K562 (cell line): ENCODE measurements around the gene FAM186B. TPM values are rescaled to one million over a fixed set of nuclear protein-coding genes. Genes with fewer than 3 reads are reported as not detected.

Experiments
- ATAC-seq: fragments of 200-7000 bp; cut with Tn5 transposase; 3 replicates; pipeline ENCODE4 v1.9.1; 2020; ENCODE audit warnings: moderate library complexity
- BruUV-seq: library from RNA; stranded (reverse); fragments of 400-500 nt; replicated peaks from 2 replicates; lab custom pipeline; 2021; lab: Mats Ljungman, UMichigan
- CTCF ChIA-PET: fragments of 300-600 bp; formaldehyde crosslinking; extraction: SDS; loops from one replicate; lab custom pipeline; 2021; ENCODE audit warnings: low intra/inter-chr PET ratio; lab: Yijun Ruan, JAX
- POLR2A ChIA-PET: fragments of 300-600, 350-650 bp; sonication (Branson Sonifier 250); formaldehyde crosslinking; extraction: SDS; loops from one replicate; lab custom pipeline; 2021; ENCODE audit warnings: antibody characterized with exemption, inconsistent platforms; lab: Yijun Ruan, JAX
- DNase-seq, 4 experiments: peaks; one replicate each; pipeline versions ENCODE4 v3.0.0 to v3.0.0-alpha.2; 2011 to 2018; ENCODE audit warnings: low spot score in 3 of 4, mixed read lengths in 3 of 4; ENCODE audit errors: extremely low read depth in 1 of 4
- FAIRE-seq: peaks from 2 replicates; lab custom pipeline; 2011; peaks lifted over from hg19 to GRCh38; lab: Jason Lieb, UNC
- H2AFZ ChIP-seq: 2 replicates; pipeline ENCODE4 v1.6.0; 2011; ENCODE audit warnings: low read depth, low read length, control low read depth, inconsistent platforms
- H3K27ac ChIP-seq: fragments of 200-600 bp; 3 replicates; pipeline ENCODE4 v1.8.0; 2011; ENCODE audit warnings: low read depth, mild to moderate bottlenecking, control low read depth, inconsistent platforms, low read length, moderate library complexity, mixed read lengths; ENCODE audit errors: extremely low read depth
- H3K27me3 ChIP-seq, 2 experiments: fragments of 300-600 bp in 1 of 2; 2 replicates in 1 of 2; 3 replicates in 1 of 2; pipeline versions ENCODE4 v1.6.0 to v1.8.0; 2011; ENCODE audit warnings: inconsistent platforms in 2 of 2, low read length in 2 of 2, mild to moderate bottlenecking in 1 of 2, mixed read lengths in 1 of 2, moderate library complexity in 1 of 2; ENCODE audit not compliant: control insufficient read depth in 2 of 2, insufficient read depth in 2 of 2
- H3K36me3 ChIP-seq: fragments of 300-600 bp; 3 replicates; pipeline ENCODE4 v1.8.0; 2011; ENCODE audit warnings: mild to moderate bottlenecking, low read length, inconsistent platforms; ENCODE audit not compliant: control insufficient read depth, insufficient read depth
- H3K4me1 ChIP-seq, 2 experiments: fragments of 200-600 bp in 1 of 2; replicated peaks in 1 of 2; 2 replicates in 1 of 2; 3 replicates in 1 of 2; pipeline versions ENCODE4 v1.5.1 to v1.8.0; 2011; ENCODE audit warnings: inconsistent platforms in 2 of 2, low read length in 2 of 2, mild to moderate bottlenecking in 1 of 2, mixed read lengths in 1 of 2, moderate library complexity in 1 of 2; ENCODE audit not compliant: control insufficient read depth in 2 of 2, insufficient read depth in 2 of 2
- H3K4me2 ChIP-seq: 2 replicates; pipeline ENCODE4 v1.6.1; 2011; ENCODE audit warnings: low read length, control low read depth, inconsistent platforms, mixed read lengths; ENCODE audit not compliant: insufficient read depth
- H3K4me3 ChIP-seq: fragments of 200-600 bp; sonication (generic), shearing (Covaris generic); 2 replicates; pipeline ENCODE4 v1.5.1; 2016; ENCODE audit warnings: control low read depth, inconsistent platforms
- H3K79me2 ChIP-seq: fragments of 200-600 bp; 3 replicates; pipeline ENCODE4 v1.8.0; 2011; ENCODE audit warnings: low read length, inconsistent platforms; ENCODE audit not compliant: control insufficient read depth, insufficient read depth
- H3K9ac ChIP-seq, 2 experiments: 2 replicates each; pipeline versions ENCODE4 v1.6.0 to v1.6.1; 2011; ENCODE audit warnings: low read depth in 2 of 2, low read length in 2 of 2, control low read depth in 1 of 2, inconsistent platforms in 1 of 2, mild to moderate bottlenecking in 1 of 2, mixed read lengths in 1 of 2; ENCODE audit not compliant: insufficient read depth in 1 of 2
- H3K9me1 ChIP-seq: one replicate; pipeline ENCODE4 v1.6.0; 2011; ENCODE audit warnings: inconsistent platforms, mild to moderate bottlenecking, low read length, moderate library complexity; ENCODE audit not compliant: control insufficient read depth, insufficient read depth
- H3K9me3 ChIP-seq: replicated peaks from 2 replicates; pipeline ENCODE4 v1.5.1; 2011; ENCODE audit warnings: low read depth, low read length, inconsistent platforms; ENCODE audit not compliant: control insufficient read depth, insufficient read depth
- H4K20me1 ChIP-seq: replicated peaks from 2 replicates; pipeline ENCODE4 v1.6.1; 2011; ENCODE audit warnings: low read length, inconsistent platforms, mixed read lengths; ENCODE audit not compliant: control insufficient read depth, insufficient read depth
- ARNT ChIP-seq, 2 experiments: fragments of 450-650 bp; IDR thresholded peaks; 2 replicates each; pipeline ENCODE4 v1.6.1; 2016; ENCODE audit warnings: mild to moderate bottlenecking in 1 of 2
- HMG20B ChIP-seq: fragments of 250-450 bp; sonication (Bioruptor Pico); IDR thresholded peaks from 2 replicates; pipeline ENCODE4 v1.5.0; 2021; ENCODE audit warnings: mild to moderate bottlenecking
- RAD21 ChIP-seq, 2 experiments: fragments of 250-450 bp in 1 of 2; fragments of 450-650 bp in 1 of 2; sonication (Bioruptor Pico) in 1 of 2; formaldehyde crosslinking in 1 of 2; IDR thresholded peaks in 1 of 2; conservative IDR thresholded peaks in 1 of 2; 2 replicates each; pipeline versions ENCODE4 v1.4.0 to v1.8.0; 2020 to 2022; ENCODE audit warnings: mild to moderate bottlenecking in 2 of 2, moderate library complexity in 1 of 2
- SMC3 ChIP-seq: conservative IDR thresholded peaks from 2 replicates; pipeline ENCODE4 v1.6.1; 2011; ENCODE audit warnings: low read depth, low read length, improper control_type of control experiment; ENCODE audit not compliant: insufficient read depth
- ZNF766 ChIP-seq: fragments of 200-800 bp; sonication (Bioruptor generic); conservative IDR thresholded peaks from 2 replicates; pipeline ENCODE4 v1.6.1; 2016; ENCODE audit warnings: missing genetic modification characterization, missing compliant biosample characterization
- WGBS: fragments of 100-300 bp; shearing (Covaris generic); methylation state at CpG from one replicate; pipeline ENCODE4 v1.1.6; 2016; ENCODE audit warnings: low coverage, mixed read lengths; ENCODE audit not compliant: insufficient coverage; ENCODE audit errors: missing lambda C conversion rate; 5-methylcytosine and 5-hydroxymethylcytosine counted together
- in situ Hi-C: fragments of 300-500 bp; cut with MboI; formaldehyde crosslinking; loops from 4 replicates; pipeline ENCODE4 v1.15.0; 2018; ENCODE audit warnings: inconsistent platforms, mixed read lengths
- intact Hi-C: fragments of 100-400 bp; cut with micrococcal nuclease; formaldehyde crosslinking; loops from 2 replicates; pipeline ENCODE4 v1.14.2; 2022
- polyA plus RNA-seq, 8 experiments: library from polyadenylated mRNA; depleted of rRNA in 4 of 8; stranded (reverse) in 5 of 8; unstranded in 3 of 8; fragments of >200 nt; fragmentation: Nextera tagmentation in 2 of 8; fragmentation: Illumina TruSeq in 1 of 8; extraction: Ambion mirVana in 2 of 8; extraction: Trizol in 1 of 8; gene quantifications; 2 replicates each; pipeline versions ENCODE4 v1.2.1 to v1.2.3, GENCODE V29; 2011 to 2014; ENCODE audit warnings: inconsistent platforms in 1 of 8, missing spikeins in 1 of 8
- total RNA-seq, 7 experiments: library from RNA; depleted of rRNA in 6 of 7; stranded (reverse); fragments of >200 nt in 6 of 7; fragmentation: Illumina TruSeq in 2 of 7; extraction: Trizol in 2 of 7; gene quantifications; 2 replicates each; pipeline versions ENCODE4 v1.2.1 to v1.2.3, GENCODE V29; 2011 to 2021; ENCODE audit warnings: low replicate concordance in 1 of 7
- TF ChIP-seq, protein P1 (sequence below), 2 experiments: fragments of 450-650 bp in 1 of 2; IDR thresholded peaks; 2 replicates each; pipeline ENCODE4 v1.6.1; 2011 to 2017; ENCODE audit warnings: low read depth in 2 of 2, antibody characterized with exemption in 1 of 2, borderline replicate concordance in 1 of 2, low read length in 1 of 2, mild to moderate bottlenecking in 1 of 2, mixed read lengths in 1 of 2; ENCODE audit not compliant: control insufficient read depth in 1 of 2
- TF ChIP-seq, protein P2 (sequence below), 2 experiments: fragments of 200-800 bp in 1 of 2; sonication (Bioruptor generic) in 1 of 2; sonication (generic) in 1 of 2; formaldehyde crosslinking in 1 of 2; IDR thresholded peaks in 1 of 2; conservative IDR thresholded peaks in 1 of 2; 2 replicates each; pipeline versions ENCODE4 v1.5.0 to v1.6.1; 2016 to 2020; ENCODE audit warnings: missing compliant biosample characterization in 1 of 2, missing genetic modification characterization in 1 of 2, missing genetic modification reagents in 1 of 2
- TF ChIP-seq, protein P3 (sequence below): sonication (generic); formaldehyde crosslinking; IDR thresholded peaks from 2 replicates; pipeline ENCODE4 v1.8.1; 2023; ENCODE audit warnings: mild to moderate bottlenecking, missing genetic modification reagents
- TF ChIP-seq, protein P4 (sequence below): fragments of 450-650 bp; formaldehyde crosslinking; IDR thresholded peaks from 2 replicates; pipeline ENCODE4 v1.4.0; 2020; ENCODE audit warnings: mild to moderate bottlenecking, moderate library complexity

Gene FAM186B
- total and polyA plus RNA-seq, 9 of the 15 experiments (the other 6 are each of a cell fraction or from before 2014, with no cell fraction given), result 0.07 to 0.42 (median 0.15) TPM

DNA sequence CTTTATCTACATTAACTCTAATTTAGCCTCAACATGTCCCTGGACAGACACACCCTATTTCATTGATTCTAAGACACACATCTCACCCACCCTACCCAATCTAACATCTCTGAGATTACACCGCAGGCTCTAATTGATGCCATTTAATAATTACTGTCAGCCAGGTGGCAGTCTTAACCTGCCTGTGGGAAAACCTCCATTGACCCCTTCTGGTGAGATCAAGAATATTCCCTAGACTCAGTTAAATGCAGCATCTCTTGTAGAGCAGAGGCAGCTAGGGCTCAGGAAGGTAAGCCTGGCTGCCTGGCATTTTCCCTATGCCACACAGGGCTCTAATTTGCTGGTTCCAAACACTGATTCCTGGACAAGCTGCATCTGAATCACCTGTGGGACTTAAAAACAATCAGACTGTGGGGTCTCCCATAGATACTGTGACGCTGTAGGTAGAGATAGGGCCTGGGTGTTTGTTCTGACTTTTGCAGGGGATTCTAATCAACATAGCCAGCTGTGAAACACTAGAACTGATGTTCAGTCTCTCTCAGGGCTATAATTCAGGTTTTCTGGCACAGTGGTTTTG is 51.8 kb downstream of the FAM186B start:
- peak; percentile 74 for FAIRE-seq
- no peak overlapping the region for H3K4me2 ChIP-seq
- in situ Hi-C loops, result no loop called here
- no peaks in the 10 kb centered on the region for H3K9me1 ChIP-seq
- intact Hi-C loops, result loop anchor here (1.0 kb wide), 1 partner anchor 70 kb away; the partner anchor contains the start of gene PRPF40B
- peaks cover 6 to 44% of the 10 kb centered on the region in 2 experiments; a peak in 4 of 5 replicates for H3K27me3 ChIP-seq
- ChIA-PET POLR2A (interaction anchor here (0.6 to 1.9 kb wide), 12 partner anchors 8 to 1685 kb away, joined by 3 to 12 read pairs (median 3); partner anchors contain the start of gene DAZAP2), CTCF (interaction anchor here (0.7 to 2.6 kb wide), 7 partner anchors 14 to 286 kb away, joined by 3 to 20 read pairs (median 4); partner anchors contain the start of gene MCRS1)
- H3K27ac ChIP-seq, result no peak overlapping the region
- H3K9ac ChIP-seq, result no peak overlapping the region
- H3K4me1 ChIP-seq, result peaks cover 0 to 29% of the 10 kb centered on the region in 2 experiments; a peak in 3 of 5 replicates
- DNase-seq, result peak; percentile 50 to 68 (median 56)
- H3K79me2 ChIP-seq, result no peaks in the 10 kb centered on the region
- ATAC-seq, result peak; percentile 77
- no peak overlapping the region for H3K4me3 ChIP-seq
- no peak overlapping the region for H2AFZ ChIP-seq
- 0 out of 2 replicates have a peak, but pooled peaks cover 3% of the 10 kb centered on the region for H4K20me1 ChIP-seq
- no TSS peak for BruUV-seq
- H3K36me3 ChIP-seq, result peaks cover 17% of the 10 kb centered on the region; the same call in 1 of the 3 replicates
- H3K9me3 ChIP-seq, result no peaks in the 10 kb centered on the region
- WGBS, result 43% methylated on average over 2 of the region's 2 CpGs
- no peak for TF ChIP-seq ZNF766 (CRISPR knock-in tag)
- TF ChIP-seq RAD21 (CRISPR knock-in tag; conservative IDR thresholded peaks at IDR 0.05 in 1 of 2, IDR thresholded peaks at IDR 0.05 in 1 of 2), result peak; percentile 50 to 83
- TF ChIP-seq, protein P1, sequence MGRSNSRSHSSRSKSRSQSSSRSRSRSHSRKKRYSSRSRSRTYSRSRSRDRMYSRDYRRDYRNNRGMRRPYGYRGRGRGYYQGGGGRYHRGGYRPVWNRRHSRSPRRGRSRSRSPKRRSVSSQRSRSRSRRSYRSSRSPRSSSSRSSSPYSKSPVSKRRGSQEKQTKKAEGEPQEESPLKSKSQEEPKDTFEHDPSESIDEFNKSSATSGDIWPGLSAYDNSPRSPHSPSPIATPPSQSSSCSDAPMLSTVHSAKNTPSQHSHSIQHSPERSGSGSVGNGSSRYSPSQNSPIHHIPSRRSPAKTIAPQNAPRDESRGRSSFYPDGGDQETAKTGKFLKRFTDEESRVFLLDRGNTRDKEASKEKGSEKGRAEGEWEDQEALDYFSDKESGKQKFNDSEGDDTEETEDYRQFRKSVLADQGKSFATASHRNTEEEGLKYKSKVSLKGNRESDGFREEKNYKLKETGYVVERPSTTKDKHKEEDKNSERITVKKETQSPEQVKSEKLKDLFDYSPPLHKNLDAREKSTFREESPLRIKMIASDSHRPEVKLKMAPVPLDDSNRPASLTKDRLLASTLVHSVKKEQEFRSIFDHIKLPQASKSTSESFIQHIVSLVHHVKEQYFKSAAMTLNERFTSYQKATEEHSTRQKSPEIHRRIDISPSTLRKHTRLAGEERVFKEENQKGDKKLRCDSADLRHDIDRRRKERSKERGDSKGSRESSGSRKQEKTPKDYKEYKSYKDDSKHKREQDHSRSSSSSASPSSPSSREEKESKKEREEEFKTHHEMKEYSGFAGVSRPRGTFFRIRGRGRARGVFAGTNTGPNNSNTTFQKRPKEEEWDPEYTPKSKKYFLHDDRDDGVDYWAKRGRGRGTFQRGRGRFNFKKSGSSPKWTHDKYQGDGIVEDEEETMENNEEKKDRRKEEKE (IDR thresholded peaks at IDR 0.05; ENCODE audit: borderline replicate concordance in 1 of 2, control insufficient read depth in 1 of 2, low read depth in 2 of 2, low read length in 1 of 2), result no peak
- TF ChIP-seq SMC3, result 0 out of 2 replicates have a peak, but pooled peaks have one; percentile 28
- TF ChIP-seq HMG20B (CRISPR knock-in tag), result no peak
- no peak for TF ChIP-seq ARNT (IDR thresholded peaks at IDR 0.05)
- TF ChIP-seq, protein P2, sequence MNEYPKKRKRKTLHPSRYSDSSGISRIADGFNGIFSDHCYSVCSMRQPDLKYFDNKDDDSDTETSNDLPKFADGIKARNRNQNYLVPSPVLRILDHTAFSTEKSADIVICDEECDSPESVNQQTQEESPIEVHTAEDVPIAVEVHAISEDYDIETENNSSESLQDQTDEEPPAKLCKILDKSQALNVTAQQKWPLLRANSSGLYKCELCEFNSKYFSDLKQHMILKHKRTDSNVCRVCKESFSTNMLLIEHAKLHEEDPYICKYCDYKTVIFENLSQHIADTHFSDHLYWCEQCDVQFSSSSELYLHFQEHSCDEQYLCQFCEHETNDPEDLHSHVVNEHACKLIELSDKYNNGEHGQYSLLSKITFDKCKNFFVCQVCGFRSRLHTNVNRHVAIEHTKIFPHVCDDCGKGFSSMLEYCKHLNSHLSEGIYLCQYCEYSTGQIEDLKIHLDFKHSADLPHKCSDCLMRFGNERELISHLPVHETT (CRISPR knock-in tag; conservative IDR thresholded peaks at IDR 0.05 in 1 of 2, IDR thresholded peaks at IDR 0.05 in 1 of 2), result no peak
- TF ChIP-seq, protein P3, sequence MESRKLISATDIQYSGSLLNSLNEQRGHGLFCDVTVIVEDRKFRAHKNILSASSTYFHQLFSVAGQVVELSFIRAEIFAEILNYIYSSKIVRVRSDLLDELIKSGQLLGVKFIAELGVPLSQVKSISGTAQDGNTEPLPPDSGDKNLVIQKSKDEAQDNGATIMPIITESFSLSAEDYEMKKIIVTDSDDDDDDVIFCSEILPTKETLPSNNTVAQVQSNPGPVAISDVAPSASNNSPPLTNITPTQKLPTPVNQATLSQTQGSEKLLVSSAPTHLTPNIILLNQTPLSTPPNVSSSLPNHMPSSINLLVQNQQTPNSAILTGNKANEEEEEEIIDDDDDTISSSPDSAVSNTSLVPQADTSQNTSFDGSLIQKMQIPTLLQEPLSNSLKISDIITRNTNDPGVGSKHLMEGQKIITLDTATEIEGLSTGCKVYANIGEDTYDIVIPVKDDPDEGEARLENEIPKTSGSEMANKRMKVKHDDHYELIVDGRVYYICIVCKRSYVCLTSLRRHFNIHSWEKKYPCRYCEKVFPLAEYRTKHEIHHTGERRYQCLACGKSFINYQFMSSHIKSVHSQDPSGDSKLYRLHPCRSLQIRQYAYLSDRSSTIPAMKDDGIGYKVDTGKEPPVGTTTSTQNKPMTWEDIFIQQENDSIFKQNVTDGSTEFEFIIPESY (CRISPR knock-in tag), result no peak
- TF ChIP-seq, protein P4, sequence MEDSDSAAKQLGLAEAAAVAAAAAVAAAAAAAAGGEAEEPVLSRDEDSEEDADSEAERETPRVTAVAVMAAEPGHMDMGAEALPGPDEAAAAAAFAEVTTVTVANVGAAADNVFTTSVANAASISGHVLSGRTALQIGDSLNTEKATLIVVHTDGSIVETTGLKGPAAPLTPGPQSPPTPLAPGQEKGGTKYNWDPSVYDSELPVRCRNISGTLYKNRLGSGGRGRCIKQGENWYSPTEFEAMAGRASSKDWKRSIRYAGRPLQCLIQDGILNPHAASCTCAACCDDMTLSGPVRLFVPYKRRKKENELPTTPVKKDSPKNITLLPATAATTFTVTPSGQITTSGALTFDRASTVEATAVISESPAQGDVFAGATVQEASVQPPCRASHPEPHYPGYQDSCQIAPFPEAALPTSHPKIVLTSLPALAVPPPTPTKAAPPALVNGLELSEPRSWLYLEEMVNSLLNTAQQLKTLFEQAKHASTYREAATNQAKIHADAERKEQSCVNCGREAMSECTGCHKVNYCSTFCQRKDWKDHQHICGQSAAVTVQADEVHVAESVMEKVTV, result peak; percentile 67
